K562 (cell line): ENCODE data around the gene DYNLL1. TPM values are rescaled to one million over a fixed set of nuclear protein-coding genes. Genes with fewer than 3 reads are reported as not detected.

Experiments used
- ARID1B ChIP-seq: fragments of 450-650 bp; IDR thresholded peaks from 2 replicates; pipeline ENCODE4 v1.6.1; 2016; ENCODE audit warnings: antibody characterized with exemption, mild to moderate bottlenecking, inconsistent platforms
- BMI1 ChIP-seq: fragments of 150-350 bp; IDR thresholded peaks from 2 replicates; pipeline ENCODE4 v1.6.1; 2014; ENCODE audit warnings: low read length
- CCNT2 ChIP-seq: IDR thresholded peaks from 2 replicates; pipeline ENCODE4 v1.6.1; 2011; ENCODE audit warnings: borderline replicate concordance, low read depth, mild to moderate bottlenecking, moderate library complexity, mixed read lengths, low read length; ENCODE audit not compliant: insufficient read length; ENCODE audit errors: extremely low read depth
- HIVEP1 ChIP-seq: fragments of 250-450 bp; sonication (Bioruptor Pico); IDR thresholded peaks from 2 replicates; pipeline ENCODE4 v1.4.0; 2020; ENCODE audit warnings: mild to moderate bottlenecking
- LEF1 ChIP-seq: fragments of 450-650 bp; IDR thresholded peaks from 2 replicates; pipeline ENCODE4 v1.6.1; 2016; ENCODE audit warnings: mild to moderate bottlenecking
- MBD1 ChIP-seq: fragments of 250-450 bp; sonication (Bioruptor Pico); IDR thresholded peaks from 2 replicates; pipeline ENCODE4 v1.8.0; 2022; ENCODE audit warnings: inconsistent platforms
- PML ChIP-seq: IDR thresholded peaks from 2 replicates; pipeline ENCODE4 v1.6.1; 2012; ENCODE audit warnings: low read length, inconsistent platforms
- POLR2A ChIP-seq: fragments of 450-650 bp; conservative IDR thresholded peaks from 2 replicates; pipeline ENCODE4 v1.6.1; 2016
- PRDM10 ChIP-seq: fragments of 450-650 bp; IDR thresholded peaks from 2 replicates; pipeline ENCODE4 v1.6.1; 2018; ENCODE audit not compliant: partially characterized antibody
- PURB ChIP-seq: sonication (generic); formaldehyde crosslinking; IDR thresholded peaks from 2 replicates; pipeline ENCODE4 v1.9.0; 2021; ENCODE audit warnings: low read depth, mild to moderate bottlenecking, missing genetic modification reagents
- RBM14 ChIP-seq: fragments of 200-400 bp; formaldehyde crosslinking; IDR thresholded peaks from 2 replicates; pipeline ENCODE4 v1.6.1; 2018; ENCODE audit warnings: low read depth, mild to moderate bottlenecking, low read length, moderate library complexity, borderline replicate concordance; ENCODE audit not compliant: insufficient read depth
- RFX7 ChIP-seq: fragments of 250-450 bp; sonication (Bioruptor Pico); IDR thresholded peaks from 2 replicates; pipeline ENCODE4 v1.5.1; 2021; ENCODE audit warnings: mild to moderate bottlenecking
- SMAD4 ChIP-seq: fragments of 250-450 bp; sonication (Bioruptor Pico); conservative IDR thresholded peaks from 2 replicates; pipeline ENCODE4 v1.8.0; 2021; ENCODE audit warnings: inconsistent platforms, mild to moderate bottlenecking, moderate library complexity
- TBP ChIP-seq: optimal IDR thresholded peaks from 2 replicates; pipeline ENCODE3; 2011; ENCODE audit warnings: low read depth, low read length, improper control_type of control experiment
- TCFL5 ChIP-seq: fragments of 250-450 bp; sonication (Bioruptor Pico); conservative IDR thresholded peaks from 2 replicates; pipeline ENCODE4 v1.6.1; 2021; ENCODE audit warnings: mild to moderate bottlenecking, moderate library complexity, matching md5 sums
- TEAD2 ChIP-seq: fragments of 450-650 bp; IDR thresholded peaks from 2 replicates; pipeline ENCODE4 v1.6.1; 2016; ENCODE audit warnings: missing genetic modification characterization, control low read depth, missing compliant biosample characterization
- ZNF75A ChIP-seq: fragments of 450-650 bp; formaldehyde crosslinking; IDR thresholded peaks from 2 replicates; pipeline ENCODE4 v1.4.0; 2020; ENCODE audit warnings: mild to moderate bottlenecking
- ZNF77 ChIP-seq: fragments of 250-450 bp; sonication (Bioruptor Pico); IDR thresholded peaks from 2 replicates; pipeline ENCODE4 v1.5.0; 2020
- polyA plus RNA-seq, 8 experiments: library from polyadenylated mRNA; depleted of rRNA in 4 of 8; stranded (reverse) in 5 of 8; unstranded in 3 of 8; fragments of >200 nt; fragmentation: Nextera tagmentation in 2 of 8; fragmentation: Illumina TruSeq in 1 of 8; extraction: Ambion mirVana in 2 of 8; extraction: Trizol in 1 of 8; gene quantifications; 2 replicates each; pipeline versions ENCODE4 v1.2.1 to v1.2.3, GENCODE V29; 2011 to 2014; ENCODE audit warnings: inconsistent platforms in 1 of 8, missing spikeins in 1 of 8
- total RNA-seq, 7 experiments: library from RNA; depleted of rRNA in 6 of 7; stranded (reverse); fragments of >200 nt in 6 of 7; fragmentation: Illumina TruSeq in 2 of 7; extraction: Trizol in 2 of 7; gene quantifications; 2 replicates each; pipeline versions ENCODE4 v1.2.1 to v1.2.3, GENCODE V29; 2011 to 2021; ENCODE audit warnings: low replicate concordance in 1 of 7
- TF ChIP-seq, protein P1 (sequence below): fragments of 150-350 bp; IDR thresholded peaks from 2 replicates; pipeline ENCODE4 v1.6.1; 2014; ENCODE audit warnings: low read depth, mild to moderate bottlenecking, low read length, borderline replicate concordance

Gene DYNLL1
- total and polyA plus RNA-seq, 9 of the 15 experiments (the other 6 are each of a cell fraction or from before 2014, with no cell fraction given), result 303 to 1,112 (median 468) TPM

DNA sequence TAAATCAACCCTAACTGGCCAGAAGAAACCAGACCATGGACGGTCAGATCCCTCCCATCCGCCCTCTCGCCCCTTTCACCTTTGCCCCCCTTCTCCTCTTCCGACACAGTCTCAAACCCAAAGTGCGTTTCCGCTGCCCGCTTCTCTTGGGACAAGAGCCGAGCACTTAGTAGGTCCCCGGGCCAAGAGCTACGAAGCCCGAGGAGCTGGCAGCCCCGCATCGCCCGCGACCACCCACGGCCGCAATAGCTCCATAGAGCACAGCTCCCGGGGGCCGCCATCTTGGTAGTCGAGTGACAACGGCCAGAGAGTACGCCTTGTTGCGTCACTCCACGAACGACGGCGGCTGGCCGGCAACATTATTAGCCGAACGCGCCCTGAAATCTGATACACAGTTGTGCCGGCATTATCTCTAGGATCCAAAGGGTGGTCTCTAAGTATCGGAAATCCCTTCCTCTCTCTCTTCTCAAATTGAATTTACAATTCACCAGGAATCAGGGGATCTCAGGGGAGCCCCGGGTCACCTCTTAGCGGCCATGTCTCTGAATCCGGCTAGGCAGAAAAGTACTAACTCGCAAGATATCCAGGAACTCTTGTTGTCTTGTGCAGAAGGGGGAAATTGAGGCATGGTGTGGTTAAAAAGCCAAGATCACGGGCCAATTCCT is 33.1 kb downstream of the DYNLL1 start, which contains the start of gene COQ5 (continued):
- TF ChIP-seq, protein P1, sequence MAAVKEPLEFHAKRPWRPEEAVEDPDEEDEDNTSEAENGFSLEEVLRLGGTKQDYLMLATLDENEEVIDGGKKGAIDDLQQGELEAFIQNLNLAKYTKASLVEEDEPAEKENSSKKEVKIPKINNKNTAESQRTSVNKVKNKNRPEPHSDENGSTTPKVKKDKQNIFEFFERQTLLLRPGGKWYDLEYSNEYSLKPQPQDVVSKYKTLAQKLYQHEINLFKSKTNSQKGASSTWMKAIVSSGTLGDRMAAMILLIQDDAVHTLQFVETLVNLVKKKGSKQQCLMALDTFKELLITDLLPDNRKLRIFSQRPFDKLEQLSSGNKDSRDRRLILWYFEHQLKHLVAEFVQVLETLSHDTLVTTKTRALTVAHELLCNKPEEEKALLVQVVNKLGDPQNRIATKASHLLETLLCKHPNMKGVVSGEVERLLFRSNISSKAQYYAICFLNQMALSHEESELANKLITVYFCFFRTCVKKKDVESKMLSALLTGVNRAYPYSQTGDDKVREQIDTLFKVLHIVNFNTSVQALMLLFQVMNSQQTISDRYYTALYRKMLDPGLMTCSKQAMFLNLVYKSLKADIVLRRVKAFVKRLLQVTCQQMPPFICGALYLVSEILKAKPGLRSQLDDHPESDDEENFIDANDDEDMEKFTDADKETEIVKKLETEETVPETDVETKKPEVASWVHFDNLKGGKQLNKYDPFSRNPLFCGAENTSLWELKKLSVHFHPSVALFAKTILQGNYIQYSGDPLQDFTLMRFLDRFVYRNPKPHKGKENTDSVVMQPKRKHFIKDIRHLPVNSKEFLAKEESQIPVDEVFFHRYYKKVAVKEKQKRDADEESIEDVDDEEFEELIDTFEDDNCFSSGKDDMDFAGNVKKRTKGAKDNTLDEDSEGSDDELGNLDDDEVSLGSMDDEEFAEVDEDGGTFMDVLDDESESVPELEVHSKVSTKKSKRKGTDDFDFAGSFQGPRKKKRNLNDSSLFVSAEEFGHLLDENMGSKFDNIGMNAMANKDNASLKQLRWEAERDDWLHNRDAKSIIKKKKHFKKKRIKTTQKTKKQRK, result no peak
- no peak for TF ChIP-seq MBD1 (CRISPR knock-in tag)
- TF ChIP-seq HIVEP1, result no peak
- TF ChIP-seq TEAD2 (tag), result no peak
- peak; percentile 32 for TF ChIP-seq CCNT2
- TF ChIP-seq PURB (CRISPR knock-in tag), result no peak
- no peak for TF ChIP-seq BMI1
- TF ChIP-seq RBM14, result no peak
- TF ChIP-seq RFX7 (CRISPR knock-in tag), result no peak
- peak; percentile 94 for TF ChIP-seq TBP
- TF ChIP-seq LEF1, result peak; percentile 46; the same call in 1 of the 2 replicates
- peak; percentile 60; the same call in 1 of the 2 replicates for TF ChIP-seq ARID1B
- TF ChIP-seq SMAD4 (CRISPR knock-in tag), result peak; percentile 71
- peak; percentile 73; the same call in 1 of the 2 replicates for TF ChIP-seq PML
- TF ChIP-seq TCFL5 (CRISPR knock-in tag), result no peak
- peak; percentile 59 for TF ChIP-seq PRDM10
- TF ChIP-seq POLR2A, result peak; percentile 98
- no peak for TF ChIP-seq ZNF75A (CRISPR knock-in tag)
- no peak for TF ChIP-seq ZNF77
